GM23338 (cell line): ENCODE measurements around the gene EPO. TPM values are rescaled to one million over a fixed set of nuclear protein-coding genes. Genes with fewer than 3 reads are reported as not detected.

Source experiments
- ETS1 ChIP-seq: IDR thresholded peaks from 2 replicates; pipeline ENCODE4 v1.6.1; 2016; ENCODE audit warnings: antibody characterized with exemption
- EZH2 ChIP-seq: fragments of 200-600 bp; sonication (generic); IDR thresholded peaks from one replicate; pipeline ENCODE4 v1.8.0; 2017; ENCODE audit warnings: antibody characterized with exemption, mild to moderate bottlenecking, low read depth; ENCODE audit not compliant: unreplicated experiment
- EZH2phosphoT487 ChIP-seq: fragments of 200-600 bp; sonication (generic); IDR thresholded peaks from one replicate; pipeline ENCODE4 v1.8.1; 2018; ENCODE audit warnings: antibody characterized with exemption; ENCODE audit not compliant: unreplicated experiment
- POLR2AphosphoS5 ChIP-seq: IDR thresholded peaks from 2 replicates; pipeline ENCODE4 v1.6.1; 2016; ENCODE audit warnings: antibody characterized with exemption, low read depth
- REST ChIP-seq: IDR thresholded peaks from one replicate; pipeline ENCODE4 v1.6.1; 2018; ENCODE audit warnings: antibody characterized with exemption; ENCODE audit not compliant: unreplicated experiment
- STAT1 ChIP-seq: IDR thresholded peaks from one replicate; pipeline ENCODE4 v1.6.1; 2016; ENCODE audit warnings: antibody characterized with exemption; ENCODE audit not compliant: unreplicated experiment
- ZNF114 ChIP-seq: fragments of 250-450 bp; sonication (Bioruptor Pico); IDR thresholded peaks from 2 replicates; pipeline ENCODE4 v1.5.0; 2020; ENCODE audit warnings: mild to moderate bottlenecking, moderate library complexity
- ZNF331 ChIP-seq: fragments of 250-450 bp; sonication (Bioruptor Pico); IDR thresholded peaks from 2 replicates; pipeline ENCODE4 v1.5.0; 2020; ENCODE audit warnings: low read depth, mild to moderate bottlenecking, moderate library complexity
- ZNF462 ChIP-seq: fragments of 250-450 bp; sonication (Bioruptor Pico); IDR thresholded peaks from 2 replicates; pipeline ENCODE4 v1.5.0; 2020; ENCODE audit warnings: mild to moderate bottlenecking, moderate library complexity
- polyA plus RNA-seq: library from polyadenylated mRNA; unstranded; fragments of >200 nt; fragmentation: Nextera tagmentation; extraction: Ambion mirVana; gene quantifications from 2 replicates; pipeline ENCODE4 v1.2.1, GENCODE V29; 2016
- total RNA-seq: library from RNA; depleted of rRNA; stranded (reverse); fragments of >200 nt; shearing (Covaris generic); gene quantifications from 2 replicates; pipeline ENCODE4 v1.2.3, GENCODE V29; 2014

Gene EPO
- total and polyA plus RNA-seq, 2 experiments from 2014 or later: 1.0 TPM; not detected in 1

- TF ChIP-seq ZNF462 (no peak), ZNF331 (CRISPR knock-in tag) (no peak), POLR2AphosphoS5 (no peak), EZH2phosphoT487 (no peak), REST (no peak), STAT1 (no peak), ETS1 (no peak), EZH2 (no peak), ZNF114 (no peak)
These were observed 33.5 kb upstream of the EPO start (continued) for GRCh38 chr7:100686822-100687211.
